GM21360 (cell line): ENCODE data around the gene PIEZO1.
"Not testable (repeated sequence)": the region's sequence is repeated elsewhere in the genome, so short reads cannot be mapped to it uniquely, and the experiment has no call there.

Experiments used
- ATAC-seq: cut with Tn5 transposase; IDR thresholded peaks from one replicate; pipeline ENCODE4 v1.9.1; 2021; ENCODE audit warnings: mild to moderate bottlenecking, moderate library complexity; ENCODE audit not compliant: unreplicated experiment

The PIEZO1 gene

GRCh38 chr16:88784074-88784855 is 755 bp downstream of the PIEZO1 start:
- no peak for ATAC-seq

GRCh38 chr16:88783391-88784073 is 1.5 kb downstream of the PIEZO1 start:
- ATAC-seq, result no peak

DNA sequence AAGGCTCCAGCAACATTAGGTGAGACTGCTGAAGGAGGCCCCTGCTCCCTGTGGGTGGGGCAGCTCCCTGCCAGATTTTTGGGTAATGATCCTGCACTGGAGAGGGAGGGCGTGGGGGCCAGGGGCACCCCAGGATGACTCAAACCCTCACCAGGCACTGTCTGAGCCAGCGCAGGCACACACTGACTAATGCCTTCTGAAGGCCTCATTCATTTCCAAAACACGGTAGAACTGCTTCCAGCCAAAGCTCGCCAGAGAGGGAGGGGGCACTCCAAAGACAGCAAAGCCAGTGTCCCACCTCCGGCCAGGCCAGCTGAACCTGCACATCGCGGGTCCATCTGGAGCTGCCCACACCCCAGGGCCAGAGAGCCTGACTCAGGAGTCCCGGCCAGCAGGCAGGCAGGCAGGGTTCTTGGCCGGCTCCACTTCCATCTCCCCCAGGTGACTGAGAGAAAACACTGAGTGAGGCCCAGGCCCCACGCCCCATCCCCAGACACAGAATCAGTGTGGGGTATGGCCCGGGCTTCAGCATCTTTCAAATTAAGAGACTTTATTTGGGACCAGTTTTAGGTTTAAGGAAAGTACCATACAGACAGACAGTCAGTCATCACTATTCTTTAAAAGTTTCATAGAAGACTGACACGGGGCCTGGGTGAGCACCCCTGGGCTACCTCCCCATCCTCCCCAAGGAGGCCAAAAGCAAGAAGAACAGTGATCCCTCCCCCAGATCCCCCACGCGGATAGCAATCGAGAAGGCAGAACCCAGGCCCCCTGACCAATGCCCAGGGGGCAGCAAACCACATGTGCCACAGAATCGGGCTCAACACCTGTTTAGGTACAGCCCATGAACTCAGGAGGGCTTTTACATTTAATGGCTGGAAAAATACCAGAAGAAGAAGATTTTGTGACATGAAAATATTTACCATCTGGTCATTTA is 2.3 kb downstream of the PIEZO1 start:
- ATAC-seq, result no peak

DNA sequence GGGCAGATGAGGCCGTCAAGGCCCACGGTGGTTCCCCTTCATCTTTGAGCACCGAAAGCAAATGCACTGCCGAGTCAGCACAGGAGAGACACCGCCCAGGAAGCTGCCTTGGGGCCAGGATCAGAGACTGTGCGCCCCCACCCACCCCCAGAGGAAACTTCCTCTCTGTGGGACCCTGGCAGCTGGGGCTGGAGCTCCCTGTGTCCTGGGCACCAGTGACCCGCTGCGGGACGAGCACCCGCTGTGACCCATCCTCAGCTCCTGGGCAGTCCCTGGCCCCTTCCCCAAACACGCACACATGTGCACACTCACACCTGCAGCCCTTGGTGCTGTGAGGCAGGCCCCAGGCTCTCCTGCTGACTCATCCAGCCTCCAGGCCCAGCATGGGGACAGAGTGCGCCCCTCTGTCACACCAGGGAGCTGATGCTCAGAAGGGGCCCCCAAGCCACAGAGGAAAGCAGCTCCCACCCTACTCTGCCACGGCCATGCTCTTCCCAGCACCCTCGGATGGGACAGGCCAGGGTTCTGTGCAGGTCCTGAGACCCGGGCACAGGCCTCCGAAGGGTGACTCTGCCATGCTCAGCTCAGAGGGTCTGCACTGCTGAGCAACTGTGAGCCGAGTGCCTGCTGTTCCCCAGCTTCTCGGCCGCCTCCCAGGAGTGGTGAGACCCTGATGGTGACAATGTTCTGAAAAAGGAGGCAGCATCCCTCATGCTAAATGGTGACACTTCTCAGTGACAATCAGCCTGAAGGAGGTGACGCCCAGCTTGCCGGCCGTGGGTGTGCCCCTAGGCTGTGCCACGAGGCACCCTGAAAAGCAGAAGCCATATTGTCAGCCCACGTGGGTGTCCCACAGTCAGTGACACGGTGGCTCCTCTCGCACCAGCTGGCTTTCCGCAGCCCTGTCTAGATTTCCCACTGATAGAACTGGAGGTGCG is 3.6 kb downstream of the PIEZO1 start:
- ATAC-seq, result peak; percentile 29

DNA sequence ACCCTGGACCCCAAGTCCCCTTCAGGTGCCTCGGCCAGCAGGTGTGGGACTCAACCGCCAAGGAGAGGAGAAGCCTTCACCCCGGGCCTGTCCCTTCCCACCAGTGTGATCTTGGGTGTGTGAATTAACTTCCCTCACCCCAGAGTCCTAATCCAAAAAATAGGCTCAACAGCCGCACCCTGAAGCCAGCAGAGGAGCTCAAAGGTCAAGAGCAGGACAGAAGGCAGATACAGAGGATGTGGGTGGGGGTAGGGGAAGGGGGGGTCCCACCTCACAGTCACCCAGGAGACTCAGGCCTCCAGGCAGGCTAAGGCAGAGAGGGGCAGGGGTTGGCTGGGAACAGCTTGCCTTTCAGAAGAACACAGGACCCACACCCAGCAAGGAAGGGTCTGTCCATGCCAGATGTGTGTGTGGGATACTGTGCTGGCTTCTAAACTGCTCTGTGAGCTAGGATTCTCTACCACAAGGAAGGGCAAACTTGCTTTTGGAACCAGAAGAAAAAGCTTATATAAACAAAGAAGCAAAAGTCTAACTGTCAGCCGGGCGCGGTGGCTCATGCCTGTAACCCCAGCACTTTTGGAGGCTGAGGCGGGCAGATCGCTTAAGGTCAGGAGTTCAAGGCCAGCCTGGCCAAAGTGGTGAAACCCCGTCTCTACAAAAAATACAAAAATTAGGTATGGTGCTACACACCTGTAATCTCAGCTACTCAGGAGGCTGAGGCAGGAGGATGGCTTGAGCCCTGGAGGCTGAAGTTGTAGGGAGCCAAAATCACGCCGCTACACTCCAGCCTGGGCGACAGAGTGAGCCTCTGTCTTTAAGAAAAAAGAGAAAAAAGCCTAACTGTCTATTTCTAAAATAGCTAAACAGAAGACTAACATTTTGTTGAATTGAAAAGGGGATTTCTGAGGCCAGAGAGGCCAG is 4.6 kb downstream of the PIEZO1 start:
- no peak for ATAC-seq

DNA sequence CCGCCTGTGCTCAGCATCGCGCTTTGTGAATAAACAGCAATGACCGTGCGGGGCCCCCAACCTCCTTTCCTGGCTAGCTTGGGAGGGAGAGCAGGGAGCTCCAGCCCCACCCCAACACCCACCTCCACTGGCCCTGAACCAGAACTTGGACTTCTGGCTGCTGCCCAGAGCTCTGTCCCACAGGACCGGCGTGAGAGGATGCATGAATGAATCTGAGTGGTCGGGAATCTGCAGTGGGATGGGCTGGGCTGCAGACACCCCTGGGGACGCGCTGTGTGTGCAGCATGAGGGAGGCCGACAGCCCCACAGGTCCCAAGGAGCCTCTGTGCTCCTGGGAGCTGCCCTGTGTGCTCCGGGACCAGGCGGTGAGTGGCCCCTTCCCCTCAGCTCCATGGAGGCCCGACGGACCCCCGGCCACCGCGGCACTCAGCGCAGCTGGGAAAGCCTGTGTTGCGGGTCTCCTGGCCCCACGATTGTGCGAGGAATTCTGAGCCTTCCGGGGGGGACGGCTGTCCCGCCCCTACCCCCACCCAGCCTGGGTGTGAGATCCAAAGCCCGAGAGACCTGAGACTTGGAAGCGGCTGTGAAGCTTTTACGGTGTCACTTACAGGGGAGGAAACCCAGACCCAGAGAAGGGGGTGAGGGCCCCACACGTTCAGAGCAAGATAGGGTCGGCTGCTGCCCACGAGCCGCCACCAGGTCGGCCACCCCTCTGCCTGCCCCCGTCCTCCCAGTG is 5.4 kb downstream of the PIEZO1 start:
- ATAC-seq, result no peak

DNA sequence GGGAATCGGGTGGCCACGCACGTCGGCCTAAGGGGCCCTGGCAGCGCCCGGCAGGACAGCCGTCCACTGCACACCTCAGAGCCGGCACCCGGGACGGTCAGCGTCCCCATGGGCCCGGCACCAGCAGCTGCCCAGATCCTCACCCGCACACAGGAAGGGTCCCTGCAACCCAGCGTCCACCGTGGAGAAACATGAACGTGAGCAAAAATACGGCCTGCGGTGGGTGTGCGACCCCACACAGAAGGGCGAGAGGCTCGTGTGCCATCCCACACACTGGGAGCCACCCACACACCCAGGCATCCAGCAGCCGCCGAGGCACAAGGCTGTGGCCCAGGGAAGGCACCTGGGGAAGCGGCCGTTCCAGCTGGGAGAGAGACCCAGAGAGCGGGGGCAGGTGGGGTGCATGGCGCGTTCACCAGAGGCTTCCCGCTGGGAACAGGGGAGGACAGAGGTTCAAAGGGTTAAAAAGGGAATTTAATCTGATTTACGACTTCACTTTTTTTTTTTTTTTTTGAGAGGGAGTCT is 6.4 kb downstream of the PIEZO1 start:
- no peak for ATAC-seq

DNA sequence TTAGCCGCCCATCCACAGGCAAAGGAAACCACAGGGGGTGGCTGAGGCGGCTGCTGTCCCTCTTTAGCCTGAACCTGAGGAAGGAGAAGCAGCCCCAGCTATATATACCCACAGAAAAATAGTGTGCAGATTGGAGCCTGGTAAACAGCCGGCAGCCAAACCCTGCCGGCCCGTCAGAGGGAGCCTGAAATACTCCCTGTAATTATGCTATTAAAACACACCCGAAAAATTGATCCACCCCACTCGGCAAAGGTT is 6.8 kb downstream of the PIEZO1 start:
- no peak for ATAC-seq

DNA sequence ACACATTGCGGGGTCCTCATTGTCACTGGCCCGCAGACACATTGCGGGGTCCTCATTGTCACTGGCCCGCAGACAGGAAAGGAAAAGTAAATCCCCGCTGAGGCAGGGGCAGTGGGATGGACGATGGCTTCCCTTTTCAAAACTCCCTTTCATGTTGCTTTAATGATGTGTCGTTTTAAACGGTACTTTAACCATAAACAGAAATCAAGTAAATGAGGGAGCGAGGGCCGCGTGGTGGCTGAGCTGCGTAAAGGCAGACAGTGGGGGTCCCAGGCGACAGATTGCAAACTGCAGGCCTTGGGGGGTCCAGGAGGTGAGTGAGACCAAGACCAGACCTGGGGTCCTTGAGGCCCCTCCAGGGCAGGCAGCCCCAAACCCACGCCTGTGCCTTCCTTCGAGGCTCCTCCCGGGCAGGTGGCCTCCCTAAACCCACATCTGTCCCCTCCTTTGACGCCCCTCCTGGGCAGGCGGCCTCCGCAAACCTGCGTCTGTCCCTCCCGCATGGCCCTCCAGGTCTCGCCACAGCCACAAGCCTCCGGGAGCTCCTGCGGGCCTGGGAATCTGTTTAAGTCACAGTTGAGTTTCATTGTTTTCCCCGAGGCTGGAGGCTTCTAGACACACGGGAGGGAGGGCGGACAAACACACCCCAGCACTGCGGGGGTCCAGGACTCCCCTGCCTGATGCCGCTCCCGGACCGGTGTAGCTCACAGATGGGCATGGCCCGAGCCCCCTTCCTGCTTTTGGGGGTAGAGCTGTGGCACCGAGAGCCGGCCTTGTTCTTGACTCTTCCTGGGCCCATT is 7.3 kb downstream of the PIEZO1 start:
- ATAC-seq, result no peak

GRCh38 chr16:88775825-88776224 is 9.2 kb downstream of the PIEZO1 start:
- no peak for ATAC-seq

DNA sequence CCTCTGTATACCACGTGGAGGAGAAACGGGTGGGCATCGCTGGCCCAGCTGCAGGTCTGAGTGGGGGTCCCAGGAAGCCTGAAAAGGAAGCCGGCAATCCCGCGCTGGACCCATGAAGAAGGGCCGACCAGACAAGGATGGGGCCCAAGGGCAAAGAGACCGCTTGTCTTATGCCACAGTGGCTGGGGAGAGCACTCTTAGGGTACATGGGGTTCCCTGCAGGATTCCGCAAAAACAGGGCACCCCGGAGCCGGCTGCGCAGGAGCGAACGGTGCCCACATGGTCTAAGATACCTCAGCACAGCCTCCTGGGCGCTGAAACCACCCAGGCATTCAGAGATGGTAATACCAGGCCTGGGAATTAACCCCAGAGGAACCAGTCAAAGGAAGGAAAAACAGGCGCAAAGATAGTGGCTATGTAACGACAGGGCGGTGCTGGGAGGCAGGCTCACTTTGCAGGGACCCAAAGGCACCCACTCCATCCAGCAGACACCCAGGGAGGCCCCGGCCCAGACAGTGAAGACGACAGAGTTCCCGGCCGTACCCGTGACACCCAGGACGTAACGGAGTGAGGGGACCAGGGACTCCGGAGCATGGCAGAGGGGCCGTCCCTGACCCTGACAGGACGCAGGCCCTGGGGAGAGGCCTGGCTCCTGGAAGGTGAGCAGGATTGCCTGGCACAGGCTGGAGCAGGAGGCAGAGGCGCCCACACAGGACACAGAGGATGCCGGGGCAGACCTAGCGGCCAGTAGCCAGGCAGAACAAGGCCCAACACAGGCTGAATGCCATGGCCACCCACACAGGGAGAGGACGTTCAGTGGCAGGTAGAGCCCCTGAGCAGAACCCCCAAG is 10.3 kb downstream of the PIEZO1 start:
- ATAC-seq, result no peak

- no peak for ATAC-seq
Measured at GRCh38 chr16:88773812-88774291, 11.2 kb downstream of the PIEZO1 start.

GRCh38 chr16:88772871-88773811 is 11.9 kb downstream of the PIEZO1 start:
- ATAC-seq, result no peak

GRCh38 chr16:88771781-88772180 is 13.2 kb downstream of the PIEZO1 start:
- not testable (repeated sequence) for ATAC-seq

- no peak for ATAC-seq
Measured at GRCh38 chr16:88771294-88771772, 13.7 kb downstream of the PIEZO1 start.
